ENCODE data around the gene PRKG1. TPM values are rescaled to one million over a fixed set of nuclear protein-coding genes. Genes with fewer than 3 reads are reported as not detected.

PRKG1 gene
- total and polyA plus RNA-seq, 2 of the 8 experiments (the other 6 are each of a cell fraction or from before 2014, with no cell fraction given): 4.2 to 15.2 TPM

- TF ChIP-seq HDAC2 (IDR thresholded peaks at IDR 0.05; ENCODE audit: borderline replicate concordance in 1 of 2, low read depth in 2 of 2, low read length in 2 of 2) (no peak), SUZ12 (IDR thresholded peaks at IDR 0.05; ENCODE audit: low read length) (no peak), TAF1 (IDR thresholded peaks at IDR 0.05; ENCODE audit: low read depth, low read length) (no peak), RBBP5 (IDR thresholded peaks at IDR 0.05; ENCODE audit: borderline replicate concordance, low read depth, low read length) (no peak), NRF1 (IDR thresholded peaks at IDR 0.05; ENCODE audit: low read depth, low read length) (no peak), SIRT6 (IDR thresholded peaks at IDR 0.05; ENCODE audit: low read length) (no peak)
Observed at GRCh38 chr10:52111101-52111891, 1037.0 kb downstream of the PRKG1 start (continued).

All from H1 (cell line).